Hippocampal formation (tissue), 2 donors: Measurements from ENCODE around the gene LARP7.
"Not testable (repeated sequence)": the region's sequence is repeated elsewhere in the genome, so short reads cannot be mapped to it uniquely, and the experiment has no call there.

ENCODE experiments used
- DNase-seq, 2 donors: peaks; one replicate each; lab custom pipeline; 2025; lab: John Stamatoyannopoulos, UW

Gene LARP7

DNA sequence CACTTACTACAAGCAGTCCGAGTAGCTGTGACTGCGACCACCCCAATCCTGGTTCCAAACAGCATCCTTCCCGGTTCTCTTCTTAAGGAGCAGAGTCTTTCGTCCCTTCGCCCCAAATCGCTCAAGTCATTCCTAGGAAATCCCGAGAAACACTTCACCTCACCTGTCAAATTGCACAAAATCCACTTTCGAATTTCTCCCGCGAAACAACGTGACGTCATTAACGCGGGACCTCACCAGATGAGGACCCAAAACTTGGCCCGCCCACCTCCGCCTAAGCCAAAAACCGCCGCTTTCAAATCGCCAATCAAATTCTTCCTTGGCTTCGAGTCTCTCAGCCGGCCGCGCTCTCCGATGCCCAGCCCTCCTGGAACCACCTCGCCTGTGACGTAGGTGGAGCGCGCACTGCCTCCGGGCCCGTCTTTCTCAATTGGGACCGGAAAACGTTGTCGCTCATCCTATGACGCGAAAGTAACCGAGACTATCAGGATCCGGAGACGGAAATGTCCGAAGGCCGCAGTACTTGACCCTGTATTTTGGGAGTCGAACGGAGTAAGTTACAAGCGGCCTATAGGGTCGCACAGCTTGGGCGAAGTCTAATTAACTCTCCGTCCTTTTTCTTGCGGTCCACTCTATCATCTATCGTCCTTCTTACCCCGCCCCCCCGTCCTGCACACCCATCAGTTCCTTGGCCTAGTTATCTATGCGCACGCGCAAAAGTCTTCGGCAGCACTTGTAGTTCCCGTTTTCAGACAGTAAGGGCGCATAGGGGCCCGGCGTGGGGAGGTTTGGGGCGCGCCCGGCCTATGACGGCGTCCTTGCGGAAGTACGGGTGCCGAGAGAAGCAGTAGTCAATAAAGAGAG is at the start of gene LARP7, which contains the start of gene ZGRF1:
TSS of gene LARP7 (plus strand) at position 456 of the 864 bp plus-strand sequence. CDS start 7,527 bp downstream, outside the sequence.
TSS of gene ZGRF1 (minus strand) at position 222 of the 864 bp plus-strand sequence. CDS start 3,733 bp downstream, outside the sequence.
- peak; percentile 98 for DNase-seq

GRCh38 chr4:112589206-112589605 is 47.7 kb upstream of the LARP7 start:
- DNase-seq, result no peak

- DNase-seq, result no peak
These were observed 45.4 kb upstream of the LARP7 start for GRCh38 chr4:112591593-112591992.

- DNase-seq, result no peak
These were observed 44.2 kb upstream of the LARP7 start for GRCh38 chr4:112592717-112593116.

DNA sequence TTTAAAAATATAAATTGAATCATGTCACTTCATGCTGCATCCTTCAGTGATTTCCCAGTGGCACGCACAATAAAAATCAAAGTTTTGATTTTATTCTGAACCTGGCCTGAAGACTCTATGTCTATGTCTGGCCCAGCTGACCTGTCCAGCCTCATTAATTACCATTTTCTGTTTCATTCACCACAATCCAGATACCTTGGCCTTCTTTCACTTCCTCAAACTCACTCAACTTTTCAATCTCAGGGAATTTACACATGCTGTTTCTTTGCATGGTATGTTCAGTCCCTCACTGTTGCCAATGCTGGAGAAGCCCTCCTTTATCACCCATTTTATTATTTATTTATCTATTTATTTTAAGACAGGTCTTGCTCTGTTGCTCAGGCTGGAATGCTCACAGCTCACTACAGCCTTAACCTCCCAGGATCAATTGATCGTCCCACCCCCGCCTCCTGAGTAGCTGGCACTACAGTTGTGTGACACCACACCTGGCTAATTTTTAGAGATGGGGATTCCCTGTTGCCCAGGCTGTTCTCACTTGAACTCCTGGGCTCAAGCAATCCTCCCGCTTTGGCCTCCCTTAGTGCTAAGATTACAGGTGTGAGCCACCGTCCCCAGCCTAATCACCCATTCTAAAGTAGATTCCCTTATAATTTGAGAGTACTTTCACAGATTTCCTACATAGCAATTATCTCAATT is 43.4 kb upstream of the LARP7 start:
- DNase-seq, result no peak

GRCh38 chr4:112594993-112595392 is 42.0 kb upstream of the LARP7 start:
- DNase-seq, result no peak

- DNase-seq, result peak; percentile 11 to 68
These were observed 32.4 kb upstream of the LARP7 start for GRCh38 chr4:112604589-112604988.

GRCh38 chr4:112612814-112613213 is 24.1 kb upstream of the LARP7 start:
- DNase-seq, result not testable (repeated sequence)

DNA sequence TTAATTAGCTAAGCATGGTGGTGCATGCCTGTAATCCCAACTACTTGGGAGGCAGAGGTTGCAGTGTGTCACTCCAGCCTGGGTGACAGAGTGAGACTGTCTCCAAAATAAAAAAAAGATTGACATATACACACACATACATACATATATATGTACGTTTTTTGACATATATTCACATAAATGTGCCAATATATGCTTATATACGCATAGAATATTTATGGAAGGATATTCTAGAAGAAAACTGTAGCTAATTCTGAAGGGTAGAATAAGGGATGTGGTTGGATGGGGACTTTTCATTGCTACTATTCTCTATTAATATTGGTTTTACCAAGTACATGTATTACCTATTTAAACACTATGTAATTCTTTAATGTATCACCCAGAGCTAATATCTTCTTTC is 20.0 kb upstream of the LARP7 start:
- DNase-seq, result no peak

- no peak for DNase-seq
These were observed 10.7 kb upstream of the LARP7 start for GRCh38 chr4:112626228-112626627.

- peak in 1 of 2 donors; percentile 84 for DNase-seq
These were observed 3.3 kb upstream of the LARP7 start for GRCh38 chr4:112633477-112634235.

DNA sequence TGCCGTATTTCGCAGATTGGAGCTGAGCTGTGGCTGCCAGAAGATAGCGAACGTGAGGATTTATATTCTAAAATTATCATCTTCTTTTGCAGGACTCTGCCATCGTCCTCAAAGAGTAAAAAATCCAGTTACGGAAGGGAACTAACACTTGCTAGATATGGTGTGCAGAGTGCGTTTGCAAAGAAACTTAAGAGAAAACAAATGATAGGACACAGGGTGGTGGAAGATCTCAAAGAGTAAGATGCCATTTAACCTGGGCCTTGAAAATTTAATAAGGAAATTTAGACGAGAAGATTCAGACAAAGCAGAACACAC is 566 bp downstream of the LARP7 start:
- DNase-seq, result no peak

DNA sequence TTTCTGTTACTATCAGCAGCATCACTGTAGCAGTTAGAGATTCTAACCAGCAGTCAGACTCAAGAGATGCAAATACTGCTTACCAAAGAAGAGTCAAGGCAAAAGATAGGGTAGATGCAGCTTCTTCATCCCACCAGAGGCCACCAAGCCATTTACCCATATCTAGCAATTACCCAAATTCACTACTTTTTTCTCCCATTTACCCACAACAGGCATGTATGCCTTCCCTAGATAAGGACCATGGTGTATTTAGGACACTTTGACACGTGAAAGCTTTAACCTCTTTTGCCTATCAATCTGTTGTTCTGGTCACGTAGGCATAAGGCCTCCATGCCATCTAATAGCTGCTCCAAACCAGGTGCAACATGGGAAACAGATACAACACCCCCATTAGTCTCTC is 5.6 kb downstream of the LARP7 start:
- DNase-seq, result no peak

- DNase-seq, result not testable (repeated sequence)
These were observed 7.9 kb downstream of the LARP7 start for GRCh38 chr4:112644595-112645535.

- DNase-seq, result no peak
These were observed 8.8 kb downstream of the LARP7 start for GRCh38 chr4:112645541-112646329.

DNA sequence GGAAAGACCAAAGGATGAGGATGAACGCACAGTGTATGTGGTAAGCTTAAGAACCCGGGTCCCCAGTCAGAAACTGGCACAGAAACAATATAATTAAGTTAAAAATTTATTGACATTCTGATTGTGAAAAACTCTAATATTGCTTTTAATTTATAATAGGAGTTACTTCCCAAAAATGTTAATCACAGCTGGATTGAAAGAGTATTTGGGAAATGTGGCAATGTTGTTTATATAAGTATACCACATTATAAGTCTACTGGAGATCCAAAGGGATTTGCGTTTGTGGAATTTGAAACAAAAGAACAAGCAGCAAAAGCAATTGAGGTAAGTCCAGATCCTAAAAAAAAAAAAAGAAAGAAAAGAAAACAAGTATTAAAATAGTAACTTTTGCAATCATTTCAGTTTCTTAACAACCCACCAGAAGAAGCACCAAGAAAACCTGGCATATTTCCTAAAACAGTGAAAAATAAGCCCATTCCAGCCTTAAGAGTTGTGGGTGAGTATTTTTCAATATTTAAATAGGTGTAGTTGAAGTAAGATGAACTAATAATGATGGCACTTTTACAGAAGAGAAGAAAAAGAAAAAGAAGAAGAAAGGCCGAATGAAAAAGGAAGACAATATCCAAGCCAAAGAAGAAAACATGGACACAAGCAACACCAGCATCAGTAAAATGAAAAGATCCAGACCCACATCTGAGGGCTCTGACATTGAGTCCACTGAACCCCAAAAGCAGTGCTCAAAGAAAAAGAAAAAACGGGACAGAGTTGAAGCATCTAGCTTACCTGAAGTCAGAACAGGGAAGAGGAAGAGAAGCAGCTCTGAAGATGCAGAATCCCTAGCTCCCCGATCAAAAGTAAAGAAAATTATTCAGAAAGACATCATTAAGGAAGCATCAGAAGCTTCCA is 9.9 kb downstream of the LARP7 start:
- no peak for DNase-seq

GRCh38 chr4:112647785-112648184 is 10.8 kb downstream of the LARP7 start:
- DNase-seq, result no peak

DNA sequence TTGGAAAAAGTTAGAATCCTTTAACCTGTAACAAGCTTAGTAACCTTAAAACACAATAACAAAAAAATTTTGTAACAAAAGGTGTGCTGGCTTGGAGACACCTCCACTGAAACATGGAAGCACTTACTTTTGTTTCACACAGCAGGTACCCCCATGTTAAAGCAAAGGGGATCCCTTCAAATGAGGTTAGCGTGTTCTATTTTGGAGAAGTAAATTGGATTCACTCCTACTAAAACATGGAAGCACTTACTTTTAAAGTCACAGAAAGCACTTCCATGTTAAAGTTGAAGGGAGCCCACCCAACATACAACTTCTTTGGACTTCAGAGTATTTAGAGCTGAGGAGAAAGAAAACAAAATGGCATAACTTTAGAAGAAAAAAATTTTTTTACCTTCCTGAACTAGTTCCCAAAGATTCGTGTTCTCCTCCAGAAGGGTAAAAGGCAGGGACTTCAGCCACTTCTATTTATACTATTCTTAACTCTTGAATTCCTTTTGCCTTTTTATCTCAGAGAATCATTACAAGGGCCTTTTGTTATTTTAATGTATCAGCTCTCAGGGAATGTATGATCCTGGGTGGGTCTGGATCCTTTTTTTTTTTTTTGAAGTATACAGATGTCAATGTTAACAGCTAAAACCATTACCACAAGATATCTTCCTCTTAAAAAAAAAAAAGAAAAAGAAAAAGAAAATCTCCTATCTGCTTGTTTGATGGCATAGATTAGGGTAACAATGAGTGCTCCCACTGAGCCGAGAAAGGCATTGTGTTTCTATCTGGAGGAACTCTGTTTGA is 11.5 kb downstream of the LARP7 start:
- DNase-seq, result no peak

- DNase-seq, result no peak
These were observed 12.1 kb downstream of the LARP7 start for GRCh38 chr4:112649055-112649408.
